ENCODE results near the gene PSENEN. TPM values are rescaled to one million over a fixed set of nuclear protein-coding genes. Genes with fewer than 3 reads are reported as not detected.
A peak's percentile ranks its signal among the peaks of the same experiment; 100 is the strongest.

The PSENEN gene
- total RNA-seq, 1 experiment from 2014 or later, result 69.7 TPM

DNA sequence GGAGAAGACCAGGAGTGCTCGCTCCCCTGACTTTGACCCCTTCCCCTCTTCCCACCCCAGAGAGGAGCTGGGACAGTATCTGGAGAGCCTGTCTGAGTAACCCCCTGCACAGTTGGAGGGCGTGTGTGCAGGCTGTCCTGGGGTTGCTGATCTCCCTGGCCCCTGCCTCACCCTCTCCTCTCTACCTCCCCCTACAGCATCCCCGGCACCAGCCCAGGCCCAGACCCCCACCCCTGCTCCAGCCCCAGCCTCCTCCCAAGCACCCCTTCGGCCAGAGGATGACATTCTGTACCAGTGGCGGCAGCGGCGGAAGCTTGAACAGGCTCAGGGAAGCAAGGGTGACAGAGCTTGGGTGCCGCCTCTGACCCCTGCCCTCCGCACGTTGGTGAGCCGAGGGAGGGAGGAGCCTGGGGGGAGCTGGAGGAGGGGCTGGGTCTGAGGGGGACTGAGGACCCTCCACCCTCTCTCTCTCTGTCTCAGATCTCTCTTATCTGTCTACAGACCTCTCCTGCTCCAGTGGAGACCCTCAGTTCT, 21.2 kb downstream of the PSENEN start:
- H2AK5ac ChIP-seq (ENCODE audit: insufficient read length, low read length), result no peak overlapping the region
- WGBS (ENCODE audit: extremely low coverage, insufficient read length, low lambda C conversion rate), result no CpG with 5 or more reads among the region's 11 CpGs
- peak; percentile 29 for DNase-seq
- H2AFZ ChIP-seq (ENCODE audit: low read length), result no peak overlapping the region
- no peak overlapping the region for H2BK5ac ChIP-seq (ENCODE audit: insufficient read length, low read length)
- H3K27me3 ChIP-seq (ENCODE audit: insufficient read depth, low read length), result no peaks in the 10 kb centered on the region
- Mint-ChIP-seq H3K36me3 (ENCODE audit: insufficient read depth in 1 of 3, low read depth in 3 of 3) (peaks cover 9 to 37% (median 36%) of the 10 kb centered on the region in 3 experiments), H3K4me1 (peaks cover 7 to 8% of the 10 kb centered on the region in 2 experiments), H3K27ac (peak overlapping the region in 2 of 3 experiments; percentile 24 to 40; a peak in 2 of 7 replicates), H3K4me3 (no peak overlapping the region; a peak in 1 of 5 replicates), H3K27me3 (ENCODE audit: low read depth) (peaks cover 10% of the 10 kb centered on the region), H3K9me3 (no peaks in the 10 kb centered on the region)
- no peak overlapping the region for H3K9ac ChIP-seq (ENCODE audit: extremely low read depth, insufficient read length, low read length)
- H3K4me2 ChIP-seq (ENCODE audit: insufficient read depth, insufficient read length, low read length), result no peak overlapping the region
- no peak overlapping the region for H3K14ac ChIP-seq (ENCODE audit: insufficient read depth, low read length)
- no peaks in the 10 kb centered on the region for H3K79me2 ChIP-seq (ENCODE audit: insufficient read depth, low read length)
- H4K91ac ChIP-seq (ENCODE audit: insufficient read length, low read depth, low read length), result no peak overlapping the region
- no peak overlapping the region for H3K4ac ChIP-seq (ENCODE audit: low read depth, low read length)
- no peak overlapping the region for H3K23ac ChIP-seq (ENCODE audit: insufficient read length, low read depth, low read length)
- no peaks in the 10 kb centered on the region for H3K23me2 ChIP-seq (ENCODE audit: insufficient read length, low read depth, low read length, poor library complexity, severe bottlenecking)
- no peak overlapping the region for H2BK120ac ChIP-seq (ENCODE audit: low read depth, low read length, poor library complexity, severe bottlenecking)
- H4K8ac ChIP-seq (replicated peaks; ENCODE audit: insufficient read length, low read depth, low read length), result no peak overlapping the region
- H4K20me1 ChIP-seq (ENCODE audit: control insufficient read depth, insufficient read depth, insufficient read length), result no peaks in the 10 kb centered on the region
- no peaks in the 10 kb centered on the region for H3K4me1 ChIP-seq (ENCODE audit: insufficient read depth, low read length)
- no peak overlapping the region for H3K18ac ChIP-seq (ENCODE audit: insufficient read length, low read depth, low read length)
- H2BK15ac ChIP-seq (ENCODE audit: low read depth, low read length), result no peak overlapping the region
- H3T11ph ChIP-seq (ENCODE audit: low read length), result no peak overlapping the region
- no peak overlapping the region for H2BK12ac ChIP-seq (ENCODE audit: insufficient read length, low read depth, low read length)
- H4K5ac ChIP-seq (ENCODE audit: insufficient read length, low read depth, low read length), result no peak overlapping the region
- no peak overlapping the region for H3K27ac ChIP-seq (ENCODE audit: insufficient read length, low read depth, low read length)
- H3K9me3 ChIP-seq (ENCODE audit: control insufficient read depth, low read depth, low read length), result no peaks in the 10 kb centered on the region
- TF ChIP-seq, protein P1, sequence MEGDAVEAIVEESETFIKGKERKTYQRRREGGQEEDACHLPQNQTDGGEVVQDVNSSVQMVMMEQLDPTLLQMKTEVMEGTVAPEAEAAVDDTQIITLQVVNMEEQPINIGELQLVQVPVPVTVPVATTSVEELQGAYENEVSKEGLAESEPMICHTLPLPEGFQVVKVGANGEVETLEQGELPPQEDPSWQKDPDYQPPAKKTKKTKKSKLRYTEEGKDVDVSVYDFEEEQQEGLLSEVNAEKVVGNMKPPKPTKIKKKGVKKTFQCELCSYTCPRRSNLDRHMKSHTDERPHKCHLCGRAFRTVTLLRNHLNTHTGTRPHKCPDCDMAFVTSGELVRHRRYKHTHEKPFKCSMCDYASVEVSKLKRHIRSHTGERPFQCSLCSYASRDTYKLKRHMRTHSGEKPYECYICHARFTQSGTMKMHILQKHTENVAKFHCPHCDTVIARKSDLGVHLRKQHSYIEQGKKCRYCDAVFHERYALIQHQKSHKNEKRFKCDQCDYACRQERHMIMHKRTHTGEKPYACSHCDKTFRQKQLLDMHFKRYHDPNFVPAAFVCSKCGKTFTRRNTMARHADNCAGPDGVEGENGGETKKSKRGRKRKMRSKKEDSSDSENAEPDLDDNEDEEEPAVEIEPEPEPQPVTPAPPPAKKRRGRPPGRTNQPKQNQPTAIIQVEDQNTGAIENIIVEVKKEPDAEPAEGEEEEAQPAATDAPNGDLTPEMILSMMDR (conservative IDR thresholded peaks at IDR 0.05), result no peak
- no peak overlapping the region for H3K56ac ChIP-seq (ENCODE audit: insufficient read length, low read depth, low read length)
- H2BK20ac ChIP-seq (ENCODE audit: low read depth, low read length, poor library complexity, severe bottlenecking), result no peak overlapping the region
- H3K79me1 ChIP-seq (ENCODE audit: insufficient read depth, low read depth, low read length, poor library complexity, severe bottlenecking), result no peaks in the 10 kb centered on the region
